HepG2 (cell line): ENCODE results near the gene UCHL3. TPM values are rescaled to one million over a fixed set of nuclear protein-coding genes. Genes with fewer than 3 reads are reported as not detected.

Source experiments
- AGO2 ChIP-seq: fragments of 200-400 bp; formaldehyde crosslinking; optimal IDR thresholded peaks from 2 replicates; pipeline ENCODE3; 2017; ENCODE audit warnings: mild to moderate bottlenecking, low read depth, low read length, moderate library complexity
- ATF4 ChIP-seq, 2 experiments: fragments of 450-650 bp in 1 of 2; sonication (generic) in 1 of 2; formaldehyde crosslinking; IDR thresholded peaks; 2 replicates each; pipeline versions ENCODE4 v1.5.0 to v1.8.0; 2020 to 2022; ENCODE audit warnings: mild to moderate bottlenecking in 1 of 2, missing genetic modification reagents in 1 of 2
- CC2D1A ChIP-seq: sonication (generic); formaldehyde crosslinking; IDR thresholded peaks from 2 replicates; pipeline ENCODE4 v1.8.1; 2023; ENCODE audit warnings: mild to moderate bottlenecking, missing genetic modification reagents
- DR1 ChIP-seq: sonication (generic); formaldehyde crosslinking; IDR thresholded peaks from 2 replicates; pipeline ENCODE4 v1.8.0; 2021; ENCODE audit warnings: mild to moderate bottlenecking, missing genetic modification reagents, inconsistent platforms
- HOXA9 ChIP-seq: sonication (generic); formaldehyde crosslinking; IDR thresholded peaks from 2 replicates; pipeline ENCODE4 v1.8.1; 2022; ENCODE audit warnings: missing genetic modification reagents, mild to moderate bottlenecking, moderate library complexity, borderline replicate concordance
- HOXD1 ChIP-seq: sonication (generic); formaldehyde crosslinking; IDR thresholded peaks from 2 replicates; pipeline ENCODE4 v1.5.0; 2020; ENCODE audit warnings: missing genetic modification reagents
- MTF2 ChIP-seq: sonication (generic); formaldehyde crosslinking; IDR thresholded peaks from 2 replicates; pipeline ENCODE4 v1.5.0; 2020; ENCODE audit warnings: missing genetic modification reagents, borderline replicate concordance
- MXD4 ChIP-seq: IDR thresholded peaks from 2 replicates; pipeline ENCODE4 v1.6.1; 2016; ENCODE audit warnings: mild to moderate bottlenecking, missing biosample characterization, missing genetic modification reagents
- SMC3 ChIP-seq: IDR thresholded peaks from 2 replicates; pipeline ENCODE4 v1.6.1; 2011; ENCODE audit warnings: low read length, improper control_type of control experiment
- TBX3 ChIP-seq: fragments of 450-650 bp; IDR thresholded peaks from 2 replicates; pipeline ENCODE4 v1.6.1; 2017; ENCODE audit warnings: antibody characterized with exemption, mild to moderate bottlenecking, inconsistent platforms, borderline replicate concordance
- TP53 ChIP-seq: sonication (generic); formaldehyde crosslinking; conservative IDR thresholded peaks from 2 replicates; pipeline ENCODE4 v1.4.0; 2020; ENCODE audit warnings: missing genetic modification reagents
- USF2 ChIP-seq, 2 experiments: sonication (generic) in 1 of 2; formaldehyde crosslinking in 1 of 2; IDR thresholded peaks; 2 replicates each; pipeline versions ENCODE4 v1.5.1 to v1.6.1; 2011 to 2020; ENCODE audit warnings: borderline replicate concordance in 1 of 2, low read depth in 1 of 2, low read length in 1 of 2, mild to moderate bottlenecking in 1 of 2, missing genetic modification reagents in 1 of 2, moderate library complexity in 1 of 2
- ZBTB20 ChIP-seq: sonication (generic); formaldehyde crosslinking; IDR thresholded peaks from 2 replicates; pipeline ENCODE4 v1.8.1; 2023; ENCODE audit warnings: missing genetic modification reagents, low read depth, mild to moderate bottlenecking, borderline replicate concordance
- ZBTB44 ChIP-seq: sonication (generic); formaldehyde crosslinking; IDR thresholded peaks from 2 replicates; pipeline ENCODE4 v1.4.0; 2020; ENCODE audit warnings: missing genetic modification reagents
- ZNF101 ChIP-seq: sonication (generic); formaldehyde crosslinking; IDR thresholded peaks from 2 replicates; pipeline ENCODE4 v1.4.0; 2020; ENCODE audit warnings: mild to moderate bottlenecking, low read depth, missing genetic modification reagents, borderline replicate concordance
- ZNF180 ChIP-seq: sonication (generic); formaldehyde crosslinking; IDR thresholded peaks from 2 replicates; pipeline ENCODE4 v1.4.0; 2020; ENCODE audit warnings: low read depth, missing genetic modification reagents, borderline replicate concordance
- ZNF792 ChIP-seq: IDR thresholded peaks from 2 replicates; pipeline ENCODE4 v1.6.1; 2016
- ZSCAN20 ChIP-seq: sonication (generic); formaldehyde crosslinking; IDR thresholded peaks from 2 replicates; pipeline ENCODE4 v1.4.0; 2020; ENCODE audit warnings: missing genetic modification reagents, mild to moderate bottlenecking, borderline replicate concordance
- ZSCAN22 ChIP-seq: sonication (generic); formaldehyde crosslinking; IDR thresholded peaks from 2 replicates; pipeline ENCODE4 v1.4.0; 2020; ENCODE audit warnings: mild to moderate bottlenecking, missing genetic modification reagents
- polyA plus RNA-seq, 8 experiments: library from polyadenylated mRNA; depleted of rRNA in 3 of 8; stranded (reverse) in 7 of 8; unstranded in 1 of 8; fragments of >200 nt; fragmentation: Illumina TruSeq in 4 of 8; extraction: Trizol in 4 of 8; gene quantifications; 2 replicates each; pipeline versions ENCODE4 v1.2.1 to v1.2.3, GENCODE V29; 2011 to 2016; ENCODE audit warnings: low read depth in 4 of 8, missing spikeins in 1 of 8, mixed read lengths in 1 of 8; ENCODE audit not compliant: insufficient read depth in 1 of 8
- total RNA-seq, 5 experiments: library from RNA; depleted of rRNA; stranded (reverse); fragments of >200 nt; fragmentation: Illumina TruSeq; extraction: Trizol; gene quantifications; 2 replicates each; pipeline ENCODE4 v1.2.3, GENCODE V29; 2016; ENCODE audit warnings: low read depth in 1 of 5
- TF ChIP-seq, protein P1 (sequence below): fragments of 450-650 bp; IDR thresholded peaks from 2 replicates; pipeline ENCODE4 v1.6.1; 2016

The UCHL3 gene
- total and polyA plus RNA-seq, 2 of the 13 experiments (the other 11 are each of a cell fraction or from before 2014, with no cell fraction given): 36.2 to 93.3 TPM

DNA sequence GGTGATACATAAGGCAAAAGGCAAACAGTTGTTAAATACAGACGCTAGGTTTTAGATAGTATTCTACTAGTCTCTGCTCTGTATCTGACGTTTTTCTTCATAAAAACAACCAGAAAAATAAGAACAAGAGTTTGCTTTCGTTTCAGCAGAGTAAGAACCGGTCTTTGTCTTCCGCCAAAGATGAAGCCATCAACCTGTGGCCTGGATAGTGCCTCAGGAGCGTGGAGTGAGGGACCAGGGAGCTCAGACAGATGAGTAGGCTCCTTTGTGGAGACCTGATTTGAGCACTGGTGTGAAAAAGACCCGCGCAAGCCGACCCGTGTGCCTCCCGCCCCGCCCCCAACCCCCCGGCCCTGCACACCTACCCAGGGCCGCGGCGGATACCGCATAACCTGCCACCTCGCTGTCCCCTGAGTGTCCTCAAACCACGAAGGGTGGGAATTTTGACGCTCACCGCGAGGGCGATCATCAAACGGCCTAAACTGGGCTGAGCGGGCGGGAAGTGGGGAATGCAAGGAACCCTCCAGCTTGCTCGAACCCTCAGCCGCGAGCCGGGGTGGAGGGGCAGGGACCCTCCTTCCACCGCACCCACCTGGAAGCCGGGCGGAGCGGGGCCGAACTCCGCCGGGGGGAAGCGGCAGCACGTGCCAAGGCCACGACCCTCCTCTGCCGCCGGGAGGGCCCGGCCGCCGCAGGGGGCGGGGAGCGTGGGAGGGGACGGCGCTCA is 85.7 kb downstream of the UCHL3 start (continued):
- no peak for TF ChIP-seq ZNF180 (CRISPR knock-in tag)
- TF ChIP-seq HOXA9 (CRISPR knock-in tag): no peak
- TF ChIP-seq ZSCAN22: 0 out of 2 replicates have a peak, but pooled peaks have one; percentile 54
- TF ChIP-seq CC2D1A: no peak
- 0 out of 2 replicates have a peak, but pooled peaks have one; percentile 48 for TF ChIP-seq ZNF792 (CRISPR knock-in tag)
- no peak for TF ChIP-seq DR1 (CRISPR knock-in tag)
- no peak for TF ChIP-seq TP53 (CRISPR knock-in tag)
- no peak; a peak in 1 of 4 replicates for TF ChIP-seq ATF4 (CRISPR knock-in tag; IDR thresholded peaks at IDR 0.05)
- TF ChIP-seq MTF2: 0 out of 2 replicates have a peak, but pooled peaks have one; percentile 44
- TF ChIP-seq, protein P1, sequence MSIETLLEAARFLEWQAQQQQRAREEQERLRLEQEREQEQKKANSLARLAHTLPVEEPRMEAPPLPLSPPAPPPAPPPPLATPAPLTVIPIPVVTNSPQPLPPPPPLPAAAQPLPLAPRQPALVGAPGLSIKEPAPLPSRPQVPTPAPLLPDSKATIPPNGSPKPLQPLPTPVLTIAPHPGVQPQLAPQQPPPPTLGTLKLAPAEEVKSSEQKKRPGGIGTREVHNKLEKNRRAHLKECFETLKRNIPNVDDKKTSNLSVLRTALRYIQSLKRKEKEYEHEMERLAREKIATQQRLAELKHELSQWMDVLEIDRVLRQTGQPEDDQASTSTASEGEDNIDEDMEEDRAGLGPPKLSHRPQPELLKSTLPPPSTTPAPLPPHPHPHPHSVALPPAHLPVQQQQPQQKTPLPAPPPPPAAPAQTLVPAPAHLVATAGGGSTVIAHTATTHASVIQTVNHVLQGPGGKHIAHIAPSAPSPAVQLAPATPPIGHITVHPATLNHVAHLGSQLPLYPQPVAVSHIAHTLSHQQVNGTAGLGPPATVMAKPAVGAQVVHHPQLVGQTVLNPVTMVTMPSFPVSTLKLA: no peak
- TF ChIP-seq ZNF101 (CRISPR knock-in tag): no peak
- no peak for TF ChIP-seq SMC3
- no peak for TF ChIP-seq USF2 (IDR thresholded peaks at IDR 0.05; ENCODE audit: low read depth, low read length)
- no peak for TF ChIP-seq USF2 (CRISPR knock-in tag; IDR thresholded peaks at IDR 0.05; ENCODE audit: borderline replicate concordance)
- TF ChIP-seq AGO2: peak; percentile 67
- no peak for TF ChIP-seq ZSCAN20 (CRISPR knock-in tag)
- TF ChIP-seq TBX3: peak; percentile 27; the same call in 1 of the 2 replicates
- TF ChIP-seq MXD4: peak; percentile 20; the same call in 1 of the 2 replicates
- TF ChIP-seq ZBTB44 (CRISPR knock-in tag): no peak
- no peak for TF ChIP-seq HOXD1 (CRISPR knock-in tag)
- no peak for TF ChIP-seq ZBTB20
